ENCODE results near the gene SUMF2. TPM values are rescaled to one million over a fixed set of nuclear protein-coding genes. Genes with fewer than 3 reads are reported as not detected.

The SUMF2 gene
- total RNA-seq, 1 experiment from 2014 or later: 154 TPM

DNA sequence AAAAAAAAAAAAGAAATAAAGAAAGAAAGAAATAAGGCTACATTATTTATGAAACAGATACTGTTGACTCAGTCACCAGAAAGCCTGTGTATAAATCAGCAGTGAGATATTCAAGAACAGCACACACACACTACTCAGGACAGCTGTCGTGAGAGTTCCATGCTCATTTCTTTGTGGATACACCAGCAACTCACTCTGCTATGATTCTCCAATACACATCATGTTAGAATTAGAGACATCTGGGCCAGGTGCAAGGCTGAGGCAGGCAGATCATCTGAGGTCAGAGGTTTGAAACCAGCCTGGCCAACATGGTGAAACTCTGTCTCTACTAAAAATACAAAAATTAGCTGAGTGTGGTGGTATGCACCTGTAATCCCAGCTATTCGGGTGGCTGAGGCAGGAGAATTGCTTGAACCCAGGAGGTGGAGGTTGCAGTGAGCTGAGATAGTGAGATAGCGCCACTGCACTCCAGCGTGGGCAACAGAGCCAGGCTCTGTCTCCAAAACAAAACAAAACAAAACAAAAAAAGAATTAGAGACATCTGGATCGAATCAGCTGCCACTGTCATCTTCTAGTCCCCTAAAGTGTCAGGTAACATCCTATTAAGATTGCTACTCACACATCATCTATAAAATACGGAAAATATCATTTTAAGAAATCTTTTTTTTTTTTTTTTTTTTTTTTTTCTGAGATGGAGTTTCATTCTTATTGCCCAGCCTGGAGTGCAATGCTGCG is 63.3 kb downstream of the SUMF2 start:
- H3K36me3 ChIP-seq: no peaks in the 10 kb centered on the region
- H3K4me3 ChIP-seq: no peak overlapping the region
- no peaks in the 10 kb centered on the region for H3K27me3 ChIP-seq
- H3K9me3 ChIP-seq: no peaks in the 10 kb centered on the region
- no peak for DNase-seq

Other genes with a start within 250 kb of the SUMF2 start
- not detected in 2 replicates for gene SEPTIN14, start 201.5 kb upstream of the SUMF2 start, total RNA-seq (2014; rRNA removed; shearing (Covaris generic); ENCODE audit: low replicate concordance)
- 0.79 and 3.9 TPM in 2 replicates for gene ZNF713, start 176.8 kb upstream of the SUMF2 start, total RNA-seq (2014; rRNA removed; shearing (Covaris generic); ENCODE audit: low replicate concordance)
- gene MRPS17, start 112.4 kb upstream of the SUMF2 start, total RNA-seq (2014; rRNA removed; shearing (Covaris generic); ENCODE audit: low replicate concordance): 24.5 and 28.3 TPM in 2 replicates
- gene NIPSNAP2, start 99.7 kb upstream of the SUMF2 start, total RNA-seq (2014; rRNA removed; shearing (Covaris generic); ENCODE audit: low replicate concordance): 30.9 and 36.4 TPM in 2 replicates
- gene PSPH, start 12.8 kb upstream of the SUMF2 start, total RNA-seq (2014; rRNA removed; shearing (Covaris generic); ENCODE audit: low replicate concordance): 51.9 and 125 TPM in 2 replicates
- 421 and 698 TPM in 2 replicates for gene CCT6A, start 12.5 kb upstream of the SUMF2 start, total RNA-seq (2014; rRNA removed; shearing (Covaris generic); ENCODE audit: low replicate concordance)
- gene PHKG1, start 28.7 kb downstream of the SUMF2 start, total RNA-seq (2014; rRNA removed; shearing (Covaris generic); ENCODE audit: low replicate concordance): 5.5 TPM in 1 of 2 replicates, not detected in the other
- gene CHCHD2, start 42.2 kb downstream of the SUMF2 start, total RNA-seq (2014; rRNA removed; shearing (Covaris generic); ENCODE audit: low replicate concordance): 797 and 882 TPM in 2 replicates
- gene NUPR2, start 52.1 kb downstream of the SUMF2 start, total RNA-seq (2014; rRNA removed; shearing (Covaris generic); ENCODE audit: low replicate concordance): not detected in 2 replicates

Measured in MG63 (cell line).